Loucy (cell line): ENCODE results near the gene MARF1.
"Not testable (repeated sequence)": the region's sequence is repeated elsewhere in the genome, so short reads cannot be mapped to it uniquely, and the experiment has no call there.

Source experiments
- H2AFZ ChIP-seq: fragments of 200-600 bp; sonication (generic); 2 replicates; pipeline ENCODE4 v1.6.0; 2016; ENCODE audit warnings: antibody characterized with exemption, mild to moderate bottlenecking, low read length, moderate library complexity
- H3F3A ChIP-seq: fragments of 200-600 bp; 2 replicates; pipeline ENCODE4 v1.6.0; 2016; ENCODE audit warnings: antibody characterized with exemption, low read depth, mild to moderate bottlenecking
- H3K27me3 ChIP-seq: fragments of 200-600 bp; sonication (generic); 2 replicates; pipeline ENCODE4 v1.6.1; 2014; ENCODE audit warnings: low read length, mild to moderate bottlenecking; ENCODE audit not compliant: insufficient read depth, poor library complexity, severe bottlenecking
- H3K36me3 ChIP-seq: fragments of 200-600 bp; sonication (generic); 2 replicates; pipeline ENCODE4 v1.6.1; 2016; ENCODE audit warnings: low read length; ENCODE audit not compliant: insufficient read depth
- H3K4me1 ChIP-seq: fragments of 200-600 bp; sonication (generic); 2 replicates; pipeline ENCODE4 v1.5.1; 2014; ENCODE audit warnings: low read length, mild to moderate bottlenecking; ENCODE audit not compliant: insufficient read depth, poor library complexity, severe bottlenecking
- H3K4me2 ChIP-seq: fragments of 200-600 bp; sonication (generic); 2 replicates; pipeline ENCODE4 v1.6.0; 2014; ENCODE audit warnings: antibody characterized with exemption, low read length, low read depth, mild to moderate bottlenecking; ENCODE audit not compliant: poor library complexity, severe bottlenecking
- H3K4me3 ChIP-seq: fragments of 200-600 bp; sonication (generic); 2 replicates; pipeline ENCODE4 v1.5.1; 2014; ENCODE audit warnings: low read length, mild to moderate bottlenecking, mixed read lengths; ENCODE audit not compliant: poor library complexity, severe bottlenecking
- H3K79me2 ChIP-seq: fragments of 200-600 bp; sonication (generic); 2 replicates; pipeline ENCODE4 v1.6.1; 2014; ENCODE audit warnings: low read length; ENCODE audit not compliant: insufficient read depth
- H3K9ac ChIP-seq: fragments of 200-600 bp; sonication (generic); 2 replicates; pipeline ENCODE4 v1.6.0; 2014; ENCODE audit warnings: mild to moderate bottlenecking, low read depth, low read length, moderate library complexity; ENCODE audit not compliant: poor library complexity, severe bottlenecking
- H3K9me2 ChIP-seq: fragments of 200-600 bp; sonication (generic); replicated peaks from 2 replicates; pipeline ENCODE4 v1.6.1; 2016; ENCODE audit warnings: low read depth, low read length, mixed read lengths
- H3K9me3 ChIP-seq: fragments of 200-600 bp; sonication (generic); 2 replicates; pipeline ENCODE4 v1.6.1; 2014; ENCODE audit warnings: mild to moderate bottlenecking, antibody characterized with exemption, low read length, low read depth; ENCODE audit not compliant: insufficient read depth
- H4K20me1 ChIP-seq: fragments of 200-600 bp; sonication (generic); 2 replicates; pipeline ENCODE4 v1.6.0; 2014; ENCODE audit warnings: antibody characterized with exemption, low read length, mild to moderate bottlenecking; ENCODE audit not compliant: insufficient read depth, poor library complexity, severe bottlenecking
- CTCF ChIP-seq: fragments of 200-600 bp; sonication (generic); conservative IDR thresholded peaks from 2 replicates; pipeline ENCODE4 v1.5.1; 2014; ENCODE audit warnings: mild to moderate bottlenecking, antibody characterized with exemption, low read length
- EZH2phosphoT487 ChIP-seq: fragments of 200-600 bp; IDR thresholded peaks from 2 replicates; pipeline ENCODE4 v1.6.1; 2018; ENCODE audit warnings: antibody characterized with exemption, mild to moderate bottlenecking, moderate library complexity, borderline replicate concordance

The MARF1 gene

GRCh38 chr16:15547768-15548096 lies 95.2 kb downstream of the MARF1 start:
- no peak for TF ChIP-seq EZH2phosphoT487
- no peak for TF ChIP-seq CTCF
- H3K9me2 ChIP-seq: no peaks in the 10 kb centered on the region
- H3K4me2 ChIP-seq: no peak overlapping the region
- H4K20me1 ChIP-seq: no peaks in the 10 kb centered on the region
- H2AFZ ChIP-seq: no peak overlapping the region
- H3K36me3 ChIP-seq: no peaks in the 10 kb centered on the region
- no peaks in the 10 kb centered on the region for H3K9me3 ChIP-seq
- no peaks in the 10 kb centered on the region for H3K4me1 ChIP-seq
- no peaks in the 10 kb centered on the region for H3K79me2 ChIP-seq
- H3K27me3 ChIP-seq: no peaks in the 10 kb centered on the region
- no peak overlapping the region for H3K9ac ChIP-seq
- no peak overlapping the region for H3K4me3 ChIP-seq
- no peaks in the 10 kb centered on the region for H3F3A ChIP-seq

GRCh38 chr16:15547072-15547767 lies 95.7 kb downstream of the MARF1 start:
- H3K4me3 ChIP-seq, H3K27me3 ChIP-seq, H3K4me2 ChIP-seq, H3K36me3 ChIP-seq, H3K9ac ChIP-seq, H3K9me2 ChIP-seq, H3K79me2 ChIP-seq, H2AFZ ChIP-seq, H3F3A ChIP-seq, H3K4me1 ChIP-seq, H3K9me3 ChIP-seq, H4K20me1 ChIP-seq: not testable (repeated sequence)

- Histone ChIP-seq H3K9me3 (no peaks in the 10 kb centered on the region), H3K4me2 (no peak overlapping the region), H3K4me3 (no peak overlapping the region), H3K79me2 (no peaks in the 10 kb centered on the region), H3K9ac (no peak overlapping the region), H3K36me3 (no peaks in the 10 kb centered on the region), H3F3A (no peaks in the 10 kb centered on the region), H3K27me3 (no peaks in the 10 kb centered on the region), H4K20me1 (no peaks in the 10 kb centered on the region), H2AFZ (no peak overlapping the region), H3K4me1 (no peaks in the 10 kb centered on the region), H3K9me2 (no peaks in the 10 kb centered on the region)
- no peak for TF ChIP-seq CTCF
- TF ChIP-seq EZH2phosphoT487: no peak
Observed at GRCh38 chr16:15545544-15545943, 97.4 kb downstream of the MARF1 start.

- Histone ChIP-seq H3K36me3 (no peaks in the 10 kb centered on the region), H3K27me3 (no peaks in the 10 kb centered on the region), H3F3A (no peaks in the 10 kb centered on the region), H3K4me1 (no peaks in the 10 kb centered on the region), H2AFZ (no peak overlapping the region), H4K20me1 (no peaks in the 10 kb centered on the region), H3K79me2 (no peaks in the 10 kb centered on the region), H3K9ac (no peak overlapping the region), H3K9me2 (no peaks in the 10 kb centered on the region), H3K4me2 (no peak overlapping the region), H3K4me3 (no peak overlapping the region), H3K9me3 (no peaks in the 10 kb centered on the region)
- no peak for TF ChIP-seq CTCF
- no peak for TF ChIP-seq EZH2phosphoT487
Observed at GRCh38 chr16:15544405-15544804, 98.5 kb downstream of the MARF1 start.
